ENCODE results near the gene EIF3J. TPM values are rescaled to one million over a fixed set of nuclear protein-coding genes. Genes with fewer than 3 reads are reported as not detected.

EIF3J gene
- polyA plus RNA-seq, 6 donors from 2014 or later: 9.3 to 22.5 (median 13.1) TPM

GRCh38 chr15:44585633-44586032 is 48.7 kb downstream of the EIF3J start:
- no peak overlapping the region for H3K4me3 Mint-ChIP-seq
- H3K27me3 Mint-ChIP-seq: no peaks in the 10 kb centered on the region
- H3K27ac Mint-ChIP-seq: no peak overlapping the region

GRCh38 chr15:44588541-44588940 is 51.6 kb downstream of the EIF3J start:
- Mint-ChIP-seq H3K27ac (peak overlapping the region in 1 of 6 donors; percentile 71), H3K9me3 (no peaks in the 10 kb centered on the region), H3K36me3 (peaks cover 19 to 22% of the 10 kb centered on the region in 2 donors), H3K27me3 (no peaks in the 10 kb centered on the region), H3K4me3 (no peak overlapping the region), H3K4me1 (peaks cover 8 to 11% (median 8%) of the 10 kb centered on the region in 3 donors)
- ATAC-seq (ENCODE audit: low read depth in 2 of 2): no peak
- no peak for DNase-seq

More at GRCh38 chr15:44585633-44586032, 48.7 kb downstream of the EIF3J start:
- peaks cover 5 to 10% (median 6%) of the 10 kb centered on the region in 3 donors for H3K4me1 Mint-ChIP-seq
- H3K36me3 Mint-ChIP-seq: peaks cover 13 to 18% of the 10 kb centered on the region in 2 donors
- no peaks in the 10 kb centered on the region for H3K9me3 Mint-ChIP-seq
- ATAC-seq (ENCODE audit: low read depth in 2 of 2) (no peak), DNase-seq (no peak)

GRCh38 chr15:44591326-44591725 is 54.4 kb downstream of the EIF3J start:
- H3K9me3 Mint-ChIP-seq: no peaks in the 10 kb centered on the region
- peak overlapping the region in 1 of 8 donors; percentile 29 for H3K4me3 Mint-ChIP-seq
- H3K4me1 Mint-ChIP-seq: peaks cover 4 to 14% (median 7%) of the 10 kb centered on the region in 3 donors
- peak overlapping the region in 1 of 6 donors; percentile 66 for H3K27ac Mint-ChIP-seq
- peaks cover 12 to 22% of the 10 kb centered on the region in 2 donors for H3K36me3 Mint-ChIP-seq
- ATAC-seq (ENCODE audit: low read depth in 2 of 2) (no peak), DNase-seq (no peak)
- no peaks in the 10 kb centered on the region for H3K27me3 Mint-ChIP-seq

- H3K36me3 Mint-ChIP-seq: peaks cover 12 to 16% of the 10 kb centered on the region in 2 donors
- peak overlapping the region in 4 of 6 donors; percentile 73 to 92 (median 78) for H3K27ac Mint-ChIP-seq
- peaks cover 4 to 14% (median 7%) of the 10 kb centered on the region in 3 donors for H3K4me1 Mint-ChIP-seq
- no peak overlapping the region for H3K4me3 Mint-ChIP-seq
- peak; percentile 34 for DNase-seq
- ATAC-seq (ENCODE audit: low read depth in 2 of 2): peak; percentile 64 to 72
- H3K9me3 Mint-ChIP-seq: no peaks in the 10 kb centered on the region
- H3K27me3 Mint-ChIP-seq: no peaks in the 10 kb centered on the region
These were observed 56.2 kb downstream of the EIF3J start for GRCh38 chr15:44593042-44593736.

- no peak overlapping the region for H3K4me3 Mint-ChIP-seq
- H3K27ac Mint-ChIP-seq: peak overlapping the region in 3 of 6 donors; percentile 15 to 69 (median 28)
- no peaks in the 10 kb centered on the region for H3K9me3 Mint-ChIP-seq
- ATAC-seq (ENCODE audit: low read depth in 2 of 2) (no peak), DNase-seq (no peak)
- H3K36me3 Mint-ChIP-seq: peaks cover 10 to 16% of the 10 kb centered on the region in 2 donors
- H3K4me1 Mint-ChIP-seq: peaks cover 4 to 14% (median 7%) of the 10 kb centered on the region in 3 donors
- no peaks in the 10 kb centered on the region for H3K27me3 Mint-ChIP-seq
These were observed 58.3 kb downstream of the EIF3J start for GRCh38 chr15:44595246-44595645.

- H3K27me3 Mint-ChIP-seq: no peaks in the 10 kb centered on the region
- ATAC-seq (ENCODE audit: low read depth in 2 of 2): no peak
- H3K27ac Mint-ChIP-seq: peak overlapping the region in 5 of 6 donors; percentile 15 to 76 (median 61)
- H3K9me3 Mint-ChIP-seq: no peaks in the 10 kb centered on the region
- no peak for DNase-seq
- H3K4me3 Mint-ChIP-seq: no peak overlapping the region
- H3K36me3 Mint-ChIP-seq: peaks cover 10% of the 10 kb centered on the region in 2 donors
- H3K4me1 Mint-ChIP-seq: peaks cover 4 to 14% (median 7%) of the 10 kb centered on the region in 3 donors
These were observed 58.9 kb downstream of the EIF3J start for GRCh38 chr15:44595656-44596510.

- Mint-ChIP-seq H3K4me3 (no peak overlapping the region), H3K36me3 (peaks cover 6 to 10% of the 10 kb centered on the region in 2 donors), H3K4me1 (peaks cover 4 to 14% (median 7%) of the 10 kb centered on the region in 3 donors), H3K27me3 (no peaks in the 10 kb centered on the region), H3K9me3 (no peaks in the 10 kb centered on the region), H3K27ac (peak overlapping the region in 1 of 6 donors; percentile 3)
- no peak for DNase-seq
- no peak for ATAC-seq (ENCODE audit: low read depth in 2 of 2)
These were observed 59.6 kb downstream of the EIF3J start for GRCh38 chr15:44596511-44597010.

- no peak for DNase-seq
- Mint-ChIP-seq H3K36me3 (peaks cover 6 to 12% of the 10 kb centered on the region in 2 donors), H3K9me3 (no peaks in the 10 kb centered on the region), H3K27ac (peak overlapping the region in 2 of 6 donors; percentile 33), H3K4me1 (peaks cover 4 to 14% (median 7%) of the 10 kb centered on the region in 3 donors), H3K4me3 (no peak overlapping the region), H3K27me3 (no peaks in the 10 kb centered on the region)
- no peak for ATAC-seq (ENCODE audit: low read depth in 2 of 2)
These were observed 61.1 kb downstream of the EIF3J start for GRCh38 chr15:44598066-44598465.

GRCh38 chr15:44598892-44599291 is 61.9 kb downstream of the EIF3J start:
- no peaks in the 10 kb centered on the region for H3K27me3 Mint-ChIP-seq
- peaks cover 0 to 8% (median 0%) of the 10 kb centered on the region in 3 donors for H3K4me1 Mint-ChIP-seq
- DNase-seq (no peak), ATAC-seq (ENCODE audit: low read depth in 2 of 2) (no peak)
- H3K27ac Mint-ChIP-seq: peak overlapping the region in 3 of 6 donors; percentile 13 to 51 (median 33)
- H3K36me3 Mint-ChIP-seq: peaks cover 6 to 13% of the 10 kb centered on the region in 2 donors
- no peak overlapping the region for H3K4me3 Mint-ChIP-seq
- H3K9me3 Mint-ChIP-seq: no peaks in the 10 kb centered on the region

GRCh38 chr15:44603126-44603525 is 66.2 kb downstream of the EIF3J start:
- peaks cover 22 to 23% of the 10 kb centered on the region in 2 donors for H3K36me3 Mint-ChIP-seq
- H3K4me3 Mint-ChIP-seq: no peak overlapping the region
- DNase-seq (no peak), ATAC-seq (ENCODE audit: low read depth in 2 of 2) (no peak)
- no peaks in the 10 kb centered on the region for H3K4me1 Mint-ChIP-seq
- H3K27ac Mint-ChIP-seq: peak overlapping the region in 2 of 6 donors; percentile 0 to 45
- H3K27me3 Mint-ChIP-seq: no peaks in the 10 kb centered on the region
- no peaks in the 10 kb centered on the region for H3K9me3 Mint-ChIP-seq

- ATAC-seq (ENCODE audit: low read depth in 2 of 2) (no peak), DNase-seq (no peak)
- Mint-ChIP-seq H3K4me3 (no peak overlapping the region), H3K9me3 (no peaks in the 10 kb centered on the region), H3K27ac (peak overlapping the region in 1 of 6 donors; percentile 3), H3K4me1 (no peaks in the 10 kb centered on the region), H3K27me3 (no peaks in the 10 kb centered on the region), H3K36me3 (peaks cover 21 to 25% of the 10 kb centered on the region in 2 donors)
These were observed 69.8 kb downstream of the EIF3J start for GRCh38 chr15:44606740-44607139.

Data from naive B cell (primary cell).